ENCODE measurements around the gene COPA.
A peak's percentile ranks its signal among the peaks of the same experiment; 100 is the strongest.
"Not testable (repeated sequence)": the region's sequence is repeated elsewhere in the genome, so short reads cannot be mapped to it uniquely, and the experiment has no call there.

Gene COPA

GRCh38 chr1:160328184-160328583, 14.9 kb downstream of the COPA start:
- no peak for DNase-seq (ENCODE audit: insufficient read length, low spot score)
- no peak for FAIRE-seq
- no peak for TF ChIP-seq POLR2A (IDR thresholded peaks at IDR 0.05; ENCODE audit: low read depth, low read length)

GRCh38 chr1:160326418-160326817, 16.6 kb downstream of the COPA start:
- FAIRE-seq: no peak
- no peak for TF ChIP-seq POLR2A (IDR thresholded peaks at IDR 0.05; ENCODE audit: low read depth, low read length)
- DNase-seq (ENCODE audit: insufficient read length, low spot score): no peak

- FAIRE-seq (no peak), DNase-seq (ENCODE audit: insufficient read length, low spot score) (no peak)
- no peak for TF ChIP-seq POLR2A (IDR thresholded peaks at IDR 0.05; ENCODE audit: low read depth, low read length)
Observed at GRCh38 chr1:160325252-160325651, 17.8 kb downstream of the COPA start.

GRCh38 chr1:160322831-160323230, 20.2 kb downstream of the COPA start:
- TF ChIP-seq POLR2A (IDR thresholded peaks at IDR 0.05; ENCODE audit: low read depth, low read length): no peak
- DNase-seq (ENCODE audit: insufficient read length, low spot score): no peak
- no peak for FAIRE-seq

GRCh38 chr1:160315359-160315758, 27.7 kb downstream of the COPA start:
- DNase-seq (ENCODE audit: insufficient read length, low spot score) (no peak), FAIRE-seq (no peak)
- no peak for TF ChIP-seq POLR2A (IDR thresholded peaks at IDR 0.05; ENCODE audit: low read depth, low read length)

- no peak for FAIRE-seq
- DNase-seq (ENCODE audit: insufficient read length, low spot score): no peak
- no peak for TF ChIP-seq POLR2A (IDR thresholded peaks at IDR 0.05; ENCODE audit: low read depth, low read length)
Observed at GRCh38 chr1:160309571-160309970, 33.5 kb downstream of the COPA start.

GRCh38 chr1:160309185-160309557, 33.9 kb downstream of the COPA start:
- no peak for FAIRE-seq
- no peak for DNase-seq (ENCODE audit: insufficient read length, low spot score)
- no peak for TF ChIP-seq POLR2A (IDR thresholded peaks at IDR 0.05; ENCODE audit: low read depth, low read length)

- no peak for DNase-seq (ENCODE audit: insufficient read length, low spot score)
- no peak for TF ChIP-seq POLR2A (IDR thresholded peaks at IDR 0.05; ENCODE audit: low read depth, low read length)
- FAIRE-seq: no peak
Observed at GRCh38 chr1:160308451-160309184, 34.4 kb downstream of the COPA start.

GRCh38 chr1:160307118-160307791, 35.8 kb downstream of the COPA start:
- DNase-seq (ENCODE audit: insufficient read length, low spot score): no peak
- no peak for TF ChIP-seq POLR2A (IDR thresholded peaks at IDR 0.05; ENCODE audit: low read depth, low read length)
- no peak for FAIRE-seq

- no peak for TF ChIP-seq POLR2A (IDR thresholded peaks at IDR 0.05; ENCODE audit: low read depth, low read length)
- DNase-seq (ENCODE audit: insufficient read length, low spot score) (no peak), FAIRE-seq (no peak)
Observed at GRCh38 chr1:160300173-160300572, 42.9 kb downstream of the COPA start.

GRCh38 chr1:160296036-160296435, 47.0 kb downstream of the COPA start:
- TF ChIP-seq POLR2A (IDR thresholded peaks at IDR 0.05; ENCODE audit: low read depth, low read length): no peak
- no peak for FAIRE-seq
- DNase-seq (ENCODE audit: insufficient read length, low spot score): no peak

- no peak for TF ChIP-seq POLR2A (IDR thresholded peaks at IDR 0.05; ENCODE audit: low read depth, low read length)
- FAIRE-seq (no peak), DNase-seq (ENCODE audit: insufficient read length, low spot score) (no peak)
Observed at GRCh38 chr1:160293020-160293968, 49.8 kb downstream of the COPA start.

- DNase-seq (ENCODE audit: insufficient read length, low spot score) (peak; percentile 44), FAIRE-seq (peak; percentile 48)
- no peak for TF ChIP-seq POLR2A (IDR thresholded peaks at IDR 0.05; ENCODE audit: low read depth, low read length)
Observed at GRCh38 chr1:160291248-160292220, 51.5 kb downstream of the COPA start.

- FAIRE-seq; DNase-seq (ENCODE audit: insufficient read length, low spot score): not testable (repeated sequence)
Observed at GRCh38 chr1:160287769-160288168, 55.3 kb downstream of the COPA start.
